Activated CD4-positive, alpha-beta memory T cell treated with anti-CD3 and anti-CD28 coated beads for 36 hours (primary cell): ENCODE results near the gene CACNA1S. TPM values are rescaled to one million over a fixed set of nuclear protein-coding genes. Genes with fewer than 3 reads are reported as not detected.

Experiments used
- CTCF ChIA-PET: fragments of 350-600 bp; sonication (Branson Sonifier 250); formaldehyde crosslinking; loops from one replicate; lab custom pipeline; 2021; ENCODE audit warnings: antibody characterized with exemption, inconsistent platforms; lab: Charles Lee
- POLR2A ChIA-PET: fragments of 350-600 bp; sonication (Branson Sonifier 250); formaldehyde crosslinking; loops from one replicate; lab custom pipeline; 2021; ENCODE audit warnings: antibody characterized with exemption; lab: Charles Lee
- DNase-seq: peaks from one replicate; pipeline ENCODE4 v3.0.0-alpha.2; 2020
- H3K27ac Mint-ChIP-seq: one replicate; pipeline ENCODE4 v1.8.0; 2021; ENCODE audit warnings: mixed read lengths
- H3K27me3 Mint-ChIP-seq: one replicate; pipeline ENCODE4 v1.8.0; 2021; ENCODE audit warnings: mixed read lengths
- H3K36me3 Mint-ChIP-seq: one replicate; pipeline ENCODE4 v1.8.0; 2021; ENCODE audit warnings: mixed read lengths
- H3K4me1 Mint-ChIP-seq: one replicate; pipeline ENCODE4 v1.8.0; 2021; ENCODE audit warnings: low read depth, mixed read lengths
- H3K4me3 Mint-ChIP-seq: one replicate; pipeline ENCODE4 v1.8.0; 2021; ENCODE audit warnings: mild to moderate bottlenecking, mixed read lengths
- H3K9me3 Mint-ChIP-seq: one replicate; pipeline ENCODE4 v1.8.0; 2021; ENCODE audit warnings: mixed read lengths
- intact Hi-C: fragments of 100-400 bp; cut with micrococcal nuclease; formaldehyde crosslinking; loops from one replicate; pipeline ENCODE4 v1.15.1; 2023
- total RNA-seq, 2 experiments: library from RNA; stranded (reverse); gene quantifications; one replicate each; pipeline ENCODE4 v1.2.3, GENCODE V29; 2021

The CACNA1S gene
- total RNA-seq, 2 experiments from 2014 or later: not detected

DNA sequence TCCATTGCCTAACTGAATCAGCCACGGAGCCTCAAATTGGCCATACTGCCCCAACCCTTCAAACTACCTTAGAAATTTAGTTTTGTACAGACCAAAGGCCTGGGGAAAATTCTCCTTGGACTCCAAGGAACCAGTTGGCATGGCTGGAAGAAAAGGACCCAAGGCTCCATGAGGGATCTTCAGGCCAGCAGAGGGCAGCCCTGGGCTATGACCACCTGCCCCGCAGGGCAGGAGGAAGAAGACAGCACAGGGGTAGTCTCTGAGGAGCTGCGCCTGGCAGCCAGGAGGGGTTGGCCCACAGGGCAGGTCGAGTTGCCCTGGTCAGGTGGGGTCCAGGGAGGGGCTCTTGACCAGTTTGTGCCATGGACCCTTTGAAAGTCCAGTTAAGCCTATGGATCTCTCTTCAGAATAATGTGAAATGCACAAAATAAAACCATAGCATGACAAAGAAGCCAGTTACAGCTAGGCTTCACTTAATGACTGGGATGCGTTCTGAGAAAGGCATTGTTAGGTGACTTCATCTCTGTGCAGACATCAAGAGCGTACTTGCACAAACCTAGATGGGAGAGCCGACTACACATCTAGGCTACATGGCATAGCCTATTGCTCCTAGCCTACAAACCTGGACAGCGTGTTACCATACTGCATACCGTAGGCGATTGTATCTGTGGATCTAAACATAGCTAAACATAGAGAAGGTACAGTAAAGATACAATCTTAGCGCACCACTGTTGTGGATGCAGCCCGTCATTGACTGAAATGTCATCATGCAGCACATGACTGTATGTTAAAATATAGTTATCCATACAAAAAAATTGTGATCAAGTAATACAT lies 26.1 kb downstream of the CACNA1S start:
- Mint-ChIP-seq H3K4me3 (no peak overlapping the region), H3K27ac (peak overlapping the region; percentile 21), H3K36me3 (no peaks in the 10 kb centered on the region), H3K9me3 (no peaks in the 10 kb centered on the region), H3K27me3 (peaks cover 5% of the 10 kb centered on the region), H3K4me1 (no peaks in the 10 kb centered on the region)
- POLR2A ChIA-PET: no interaction called here
- CTCF ChIA-PET: interaction anchor here (0.8 to 5.3 kb wide), 10 partner anchors 17 to 244 kb away, joined by 3 to 42 read pairs (median 5); no protein-coding TSS in a partner anchor
- intact Hi-C loops: loop anchor here (1.0 to 2.0 kb wide), 3 partner anchors 28 to 137 kb away; no protein-coding TSS in a partner anchor
- DNase-seq: peak; percentile 64

DNA sequence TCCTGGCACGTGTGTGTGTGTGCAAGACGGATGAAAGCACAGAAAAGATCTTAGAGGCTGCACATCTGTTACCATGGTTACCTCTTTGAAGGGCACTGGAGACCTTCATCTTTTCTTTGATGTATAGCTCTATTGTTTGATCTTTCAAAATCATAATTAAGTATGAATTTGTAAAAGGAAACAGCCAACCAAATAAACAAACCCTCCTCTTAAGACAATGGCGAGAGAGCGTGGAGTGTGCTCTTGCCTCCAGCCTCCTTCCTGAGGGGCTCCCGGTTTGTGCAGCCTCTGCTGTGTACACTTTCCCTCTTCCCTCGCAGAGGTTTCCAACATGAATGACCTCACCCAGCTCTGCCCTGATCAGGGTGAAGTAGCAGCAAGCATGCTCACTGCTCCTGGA lies 27.9 kb downstream of the CACNA1S start:
- Mint-ChIP-seq H3K27me3 (peaks cover 5% of the 10 kb centered on the region), H3K4me3 (no peak overlapping the region), H3K9me3 (no peaks in the 10 kb centered on the region), H3K27ac (no peak overlapping the region), H3K4me1 (no peaks in the 10 kb centered on the region), H3K36me3 (no peaks in the 10 kb centered on the region)
- no peak for DNase-seq
- intact Hi-C loops: loop anchor here (2.0 kb wide), 1 partner anchor 139 kb away; no protein-coding TSS in a partner anchor
- ChIA-PET CTCF (interaction anchor here (1.1 to 5.3 kb wide), 4 partner anchors 30 to 462 kb away, joined by 6 to 42 read pairs (median 18); no protein-coding TSS in a partner anchor), POLR2A (no interaction called here)

DNA sequence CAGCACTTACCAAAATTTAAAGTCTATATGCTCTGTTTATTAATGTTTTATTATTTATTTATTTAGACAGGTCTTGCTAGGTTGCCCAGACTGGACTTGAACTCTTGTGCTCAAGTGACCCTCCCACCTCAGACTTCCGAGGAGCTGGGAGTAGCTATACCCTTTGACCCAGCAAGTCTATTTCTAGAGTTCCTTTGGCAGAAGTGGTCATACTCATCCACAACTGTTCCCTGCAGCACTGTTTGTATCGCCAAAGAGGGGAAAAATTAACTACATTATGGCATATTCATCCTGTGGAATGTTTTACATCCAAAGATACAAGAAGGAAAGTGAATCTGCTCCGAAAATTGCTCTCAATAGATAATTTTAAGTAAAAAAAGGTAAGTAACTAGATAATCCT lies 28.5 kb downstream of the CACNA1S start:
- no peaks in the 10 kb centered on the region for H3K4me1 Mint-ChIP-seq
- no peak for DNase-seq
- no peaks in the 10 kb centered on the region for H3K9me3 Mint-ChIP-seq
- intact Hi-C loops: loop anchor here (2.0 kb wide), 1 partner anchor 139 kb away; no protein-coding TSS in a partner anchor
- ChIA-PET POLR2A (no interaction called here), CTCF (interaction anchor here (1.1 to 5.3 kb wide), 4 partner anchors 31 to 462 kb away, joined by 6 to 42 read pairs (median 18); no protein-coding TSS in a partner anchor)
- peaks cover 3% of the 10 kb centered on the region for H3K27me3 Mint-ChIP-seq
- H3K4me3 Mint-ChIP-seq: no peak overlapping the region
- no peak overlapping the region for H3K27ac Mint-ChIP-seq
- H3K36me3 Mint-ChIP-seq: no peaks in the 10 kb centered on the region

DNA sequence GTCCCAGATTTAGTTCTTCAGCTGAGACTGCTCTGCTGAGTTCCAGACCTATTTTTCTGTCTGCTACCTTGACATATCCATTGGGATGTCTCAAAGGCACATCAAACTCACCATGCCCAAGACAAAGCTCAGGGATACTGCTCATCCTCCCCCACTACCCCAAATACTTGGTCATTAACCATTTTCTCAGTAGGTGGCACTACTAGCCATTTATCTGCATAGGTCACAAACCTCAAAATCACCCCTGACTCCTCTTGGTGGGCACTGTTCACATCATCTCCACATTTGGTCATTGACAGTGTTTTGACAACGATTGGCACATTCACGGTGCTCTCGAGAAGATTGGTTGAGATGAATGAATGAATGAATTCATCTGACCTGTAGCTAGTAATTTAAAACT lies 32.1 kb downstream of the CACNA1S start:
- CTCF ChIA-PET: interaction anchor here (0.7 to 2.5 kb wide), 4 partner anchors 11 to 108 kb away, joined by 3 to 14 read pairs (median 5); no protein-coding TSS in a partner anchor
- Mint-ChIP-seq H3K36me3 (no peaks in the 10 kb centered on the region), H3K4me3 (no peak overlapping the region), H3K27ac (no peak overlapping the region), H3K27me3 (no peaks in the 10 kb centered on the region), H3K9me3 (no peaks in the 10 kb centered on the region), H3K4me1 (no peaks in the 10 kb centered on the region)
- intact Hi-C loops: no loop called here
- DNase-seq: no peak
- POLR2A ChIA-PET: no interaction called here

DNA sequence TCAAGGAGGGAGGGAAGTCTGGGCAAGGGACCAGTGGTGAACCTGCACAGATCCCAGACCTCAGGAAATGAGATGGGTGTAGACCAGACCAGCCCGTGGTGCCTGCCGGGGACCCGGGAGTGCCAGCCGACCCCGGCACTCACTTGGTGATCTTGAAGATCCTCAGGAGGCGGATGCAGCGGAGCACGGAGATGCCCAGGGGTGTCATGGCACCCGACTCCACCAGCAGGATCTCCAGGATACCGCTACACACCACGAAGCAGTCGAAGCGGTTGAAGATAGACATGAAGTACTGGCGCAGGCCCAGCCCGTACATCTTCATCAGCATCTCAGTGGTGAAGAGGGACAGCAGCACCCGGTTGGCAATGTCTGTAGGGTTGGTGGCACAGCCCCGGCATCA lies 34.5 kb downstream of the CACNA1S start:
- ChIA-PET POLR2A (no interaction called here), CTCF (interaction anchor here (1.4 kb wide), 1 partner anchor 98 kb away, joined by 4 read pairs; no protein-coding TSS in a partner anchor)
- no peak overlapping the region for H3K4me3 Mint-ChIP-seq
- intact Hi-C loops: no loop called here
- no peak for DNase-seq
- H3K36me3 Mint-ChIP-seq: no peaks in the 10 kb centered on the region
- H3K9me3 Mint-ChIP-seq: no peaks in the 10 kb centered on the region
- H3K27me3 Mint-ChIP-seq: no peaks in the 10 kb centered on the region
- H3K27ac Mint-ChIP-seq: no peak overlapping the region
- H3K4me1 Mint-ChIP-seq: no peaks in the 10 kb centered on the region

DNA sequence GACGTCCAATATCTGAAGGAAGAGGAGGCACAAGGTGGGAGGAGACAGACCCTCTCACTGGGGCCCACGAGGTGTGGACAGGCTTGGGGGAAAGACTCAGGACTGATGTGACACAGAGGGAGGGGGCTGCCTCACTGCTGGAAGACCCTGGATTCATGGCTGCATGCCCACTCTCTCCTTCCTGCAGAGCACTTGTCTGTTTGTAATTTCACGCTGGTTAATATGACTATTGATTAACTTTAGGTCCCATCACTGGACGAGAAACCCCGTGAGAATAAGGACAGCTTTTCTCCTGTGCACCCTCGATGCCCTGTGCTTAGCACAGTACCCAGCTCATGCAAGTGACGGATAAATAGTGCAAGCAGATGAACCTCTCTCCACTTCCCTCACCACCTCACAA lies 35.1 kb downstream of the CACNA1S start:
- Mint-ChIP-seq H3K9me3 (no peaks in the 10 kb centered on the region), H3K27ac (no peak overlapping the region), H3K4me1 (no peaks in the 10 kb centered on the region), H3K4me3 (no peak overlapping the region), H3K27me3 (no peaks in the 10 kb centered on the region), H3K36me3 (no peaks in the 10 kb centered on the region)
- intact Hi-C loops: no loop called here
- no peak for DNase-seq
- POLR2A ChIA-PET: no interaction called here
- CTCF ChIA-PET: interaction anchor here (1.2 kb wide), 1 partner anchor 42 kb away, joined by 3 read pairs; no protein-coding TSS in a partner anchor

DNA sequence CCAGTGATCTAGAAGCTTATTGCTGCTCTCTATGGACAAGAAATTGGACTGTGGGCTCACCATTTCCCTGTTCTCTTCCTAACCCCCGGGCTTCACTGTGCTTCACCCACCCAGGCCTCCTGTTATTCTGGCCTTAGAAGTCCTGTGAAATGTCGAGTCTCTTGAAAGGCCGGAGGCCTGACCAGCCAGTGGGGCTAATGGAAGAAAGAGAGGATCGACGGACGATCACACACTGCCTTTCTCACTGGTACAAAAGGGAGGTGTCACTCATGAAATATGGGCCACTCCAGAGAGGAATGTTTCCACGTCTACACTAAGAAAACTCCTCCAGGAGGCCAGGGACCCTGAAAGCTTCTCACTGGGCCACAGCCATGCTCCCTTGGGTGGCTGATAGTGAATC lies 36.1 kb downstream of the CACNA1S start:
- no peak for DNase-seq
- Mint-ChIP-seq H3K27ac (no peak overlapping the region), H3K4me3 (no peak overlapping the region), H3K9me3 (no peaks in the 10 kb centered on the region), H3K27me3 (no peaks in the 10 kb centered on the region), H3K4me1 (no peaks in the 10 kb centered on the region), H3K36me3 (no peaks in the 10 kb centered on the region)
- intact Hi-C loops: no loop called here
- CTCF ChIA-PET: no interaction called here
- POLR2A ChIA-PET: no interaction called here

DNA sequence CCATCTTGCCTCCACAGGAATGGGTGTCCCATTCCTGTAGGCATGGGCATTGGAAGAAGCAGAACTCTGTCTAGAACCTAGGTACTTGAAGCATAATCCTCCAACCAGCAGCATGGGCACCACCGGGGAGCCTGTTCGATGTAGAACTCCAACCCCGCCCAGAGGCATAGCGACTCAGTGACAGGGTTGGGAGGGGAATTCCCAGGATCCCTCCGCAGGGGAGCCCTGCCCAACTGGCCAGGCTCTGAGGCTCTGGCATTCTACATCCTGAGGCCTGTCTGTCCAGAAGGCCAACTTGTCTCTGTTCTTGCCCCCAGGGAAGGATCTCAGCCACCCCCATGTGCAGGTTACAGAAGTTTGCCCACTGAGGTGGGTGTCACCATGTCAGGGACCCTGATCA lies 38.2 kb downstream of the CACNA1S start:
- H3K36me3 Mint-ChIP-seq: no peaks in the 10 kb centered on the region
- H3K27ac Mint-ChIP-seq: no peak overlapping the region
- no peaks in the 10 kb centered on the region for H3K9me3 Mint-ChIP-seq
- H3K4me1 Mint-ChIP-seq: no peaks in the 10 kb centered on the region
- H3K27me3 Mint-ChIP-seq: peaks cover 3% of the 10 kb centered on the region
- H3K4me3 Mint-ChIP-seq: no peak overlapping the region
- intact Hi-C loops: no loop called here
- CTCF ChIA-PET: interaction anchor here (0.5 kb wide), 1 partner anchor 452 kb away, joined by 5 read pairs; no protein-coding TSS in a partner anchor
- POLR2A ChIA-PET: no interaction called here
- no peak for DNase-seq

DNA sequence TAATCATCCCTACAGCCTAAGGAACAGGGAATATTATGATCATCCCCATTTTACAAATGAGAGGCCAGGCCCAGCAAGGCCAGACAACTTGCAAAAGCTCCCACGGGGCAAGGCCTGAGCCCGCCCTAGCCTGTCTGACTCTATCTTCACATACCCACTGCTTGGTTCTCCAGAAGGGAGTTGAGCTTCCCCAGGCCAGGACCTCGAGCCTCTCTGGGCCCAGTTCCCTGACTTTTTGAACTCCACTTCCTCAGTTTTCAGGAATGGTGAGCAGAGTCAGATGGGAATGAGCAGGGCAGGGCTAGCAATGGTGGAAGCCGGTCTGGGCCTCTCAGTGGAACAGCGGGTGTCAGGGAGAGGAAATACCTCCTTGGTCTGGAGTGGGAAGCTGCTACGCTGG lies 39.3 kb downstream of the CACNA1S start:
- Mint-ChIP-seq H3K9me3 (no peaks in the 10 kb centered on the region), H3K27me3 (peaks cover 3% of the 10 kb centered on the region), H3K4me3 (no peak overlapping the region), H3K4me1 (no peaks in the 10 kb centered on the region), H3K27ac (no peak overlapping the region), H3K36me3 (no peaks in the 10 kb centered on the region)
- POLR2A ChIA-PET: no interaction called here
- DNase-seq: no peak
- CTCF ChIA-PET: interaction anchor here (1.2 kb wide), 1 partner anchor 46 kb away, joined by 4 read pairs; no protein-coding TSS in a partner anchor
- intact Hi-C loops: no loop called here

DNA sequence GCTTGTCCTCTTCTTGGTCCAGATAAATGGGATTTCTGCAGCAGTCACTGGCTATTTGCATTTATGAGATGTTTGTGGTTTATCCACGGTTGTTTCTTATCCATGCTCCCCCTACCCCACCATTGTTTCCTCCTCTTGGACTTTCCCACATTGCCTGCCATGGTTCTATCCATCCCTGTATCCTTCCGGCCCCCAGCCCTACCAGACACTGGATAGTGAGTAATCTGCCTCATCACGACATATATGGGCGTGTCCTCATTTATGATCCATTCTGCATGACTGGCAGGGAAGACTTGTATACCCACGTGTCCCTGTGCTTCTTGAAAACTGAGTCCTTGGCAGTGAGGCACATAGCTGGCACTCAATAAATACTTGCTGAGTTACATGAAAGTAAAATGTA lies 40.1 kb downstream of the CACNA1S start:
- H3K9me3 Mint-ChIP-seq: no peaks in the 10 kb centered on the region
- H3K4me1 Mint-ChIP-seq: no peaks in the 10 kb centered on the region
- H3K4me3 Mint-ChIP-seq: no peak overlapping the region
- no peak for DNase-seq
- H3K27me3 Mint-ChIP-seq: peaks cover 3% of the 10 kb centered on the region
- no peaks in the 10 kb centered on the region for H3K36me3 Mint-ChIP-seq
- CTCF ChIA-PET: no interaction called here
- POLR2A ChIA-PET: no interaction called here
- intact Hi-C loops: no loop called here
- H3K27ac Mint-ChIP-seq: no peak overlapping the region

DNA sequence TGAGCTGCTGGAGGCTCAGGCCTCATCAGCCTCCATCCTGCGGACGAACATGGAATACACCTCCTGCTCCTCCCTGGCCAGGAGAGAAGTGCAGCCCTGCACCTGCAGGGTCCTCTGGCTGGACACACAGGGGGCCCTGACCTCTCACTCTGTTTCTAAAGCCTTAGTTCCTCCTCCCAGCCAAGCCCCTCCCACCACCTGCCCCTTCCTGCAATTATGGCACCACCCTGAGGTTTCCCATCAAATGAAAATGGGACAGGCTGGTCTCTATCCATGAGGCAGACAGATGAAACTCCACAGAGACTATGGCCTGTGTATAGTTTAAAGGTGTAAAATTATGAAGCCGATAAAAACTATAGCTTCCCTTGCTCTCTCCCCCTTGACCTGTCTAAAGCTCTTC lies 42.6 kb downstream of the CACNA1S start:
- H3K27ac Mint-ChIP-seq: no peak overlapping the region
- H3K36me3 Mint-ChIP-seq: no peaks in the 10 kb centered on the region
- ChIA-PET CTCF (interaction anchor here (1.0 to 1.4 kb wide), 2 partner anchors 44 to 90 kb away, joined by 3 to 4 read pairs; no protein-coding TSS in a partner anchor), POLR2A (no interaction called here)
- intact Hi-C loops: no loop called here
- no peak for DNase-seq
- no peak overlapping the region for H3K4me3 Mint-ChIP-seq
- no peaks in the 10 kb centered on the region for H3K4me1 Mint-ChIP-seq
- H3K9me3 Mint-ChIP-seq: no peaks in the 10 kb centered on the region
- peaks cover 3% of the 10 kb centered on the region for H3K27me3 Mint-ChIP-seq

DNA sequence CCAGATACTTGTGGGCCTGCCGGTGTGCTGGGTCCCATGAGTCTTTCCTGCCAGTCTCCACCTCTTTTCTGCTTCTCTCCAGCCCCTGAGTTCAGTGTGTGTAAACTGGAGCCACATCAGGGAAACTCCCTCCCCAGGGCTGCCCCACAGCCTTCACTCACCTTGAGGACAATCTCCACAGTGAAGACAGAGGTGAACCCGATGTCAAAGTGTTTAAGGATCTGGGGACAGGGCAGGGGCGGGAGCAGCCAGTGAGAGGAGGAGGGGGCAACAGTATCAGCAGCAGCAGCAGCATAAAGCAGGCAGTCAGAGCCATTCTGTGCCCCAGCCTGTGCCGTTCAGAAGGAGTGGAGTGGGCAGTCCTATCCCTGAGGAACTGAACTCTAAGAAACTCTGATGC lies 43.2 kb downstream of the CACNA1S start:
- no peak overlapping the region for H3K4me3 Mint-ChIP-seq
- H3K4me1 Mint-ChIP-seq: no peaks in the 10 kb centered on the region
- H3K36me3 Mint-ChIP-seq: no peaks in the 10 kb centered on the region
- no peak for DNase-seq
- intact Hi-C loops: no loop called here
- ChIA-PET CTCF (interaction anchor here (1.4 to 1.6 kb wide), 2 partner anchors 89 to 97 kb away, joined by 3 to 4 read pairs; no protein-coding TSS in a partner anchor), POLR2A (no interaction called here)
- no peak overlapping the region for H3K27ac Mint-ChIP-seq
- no peaks in the 10 kb centered on the region for H3K9me3 Mint-ChIP-seq
- H3K27me3 Mint-ChIP-seq: peaks cover 3% of the 10 kb centered on the region
